Naive B cell (primary cell): Measurements from ENCODE around the gene MYL12A. TPM values are rescaled to one million over a fixed set of nuclear protein-coding genes. Genes with fewer than 3 reads are reported as not detected.

Experiments used
- ATAC-seq, 2 donors: fragments of 150-1000 bp; cut with Tn5 transposase; 2 replicates each; pipeline ENCODE4 v1.10.0; 2021; ENCODE audit warnings: low read depth in 2 of 2, mild to moderate bottlenecking in 2 of 2, moderate library complexity in 2 of 2
- DNase-seq: peaks from one replicate; pipeline ENCODE4 v3.0.0; 2022
- H3K27ac Mint-ChIP-seq, 6 donors: one replicate each; pipeline ENCODE4 v1.8.0; 2020 to 2022; ENCODE audit warnings: mild to moderate bottlenecking in 6 of 6, mixed read lengths in 6 of 6, moderate library complexity in 5 of 6, inconsistent platforms in 2 of 6
- H3K27me3 Mint-ChIP-seq, 3 donors: one replicate each; pipeline ENCODE4 v1.8.0; 2021 to 2022; ENCODE audit warnings: mixed read lengths in 3 of 3, mild to moderate bottlenecking in 1 of 3
- H3K36me3 Mint-ChIP-seq, 2 donors: one replicate each; pipeline ENCODE4 v1.8.0; 2020 to 2022; ENCODE audit warnings: mixed read lengths in 2 of 2, inconsistent platforms in 1 of 2, mild to moderate bottlenecking in 1 of 2
- H3K4me1 Mint-ChIP-seq, 3 donors: one replicate each; pipeline ENCODE4 v1.8.0; 2020 to 2022; ENCODE audit warnings: mixed read lengths in 3 of 3, inconsistent platforms in 1 of 3, mild to moderate bottlenecking in 1 of 3, moderate library complexity in 1 of 3
- H3K4me3 Mint-ChIP-seq, 8 donors: one replicate each; pipeline ENCODE4 v1.8.0; 2020 to 2022; ENCODE audit warnings: mild to moderate bottlenecking in 8 of 8, mixed read lengths in 8 of 8, moderate library complexity in 8 of 8, inconsistent platforms in 2 of 8
- H3K9me3 Mint-ChIP-seq, 7 donors: one replicate each; pipeline ENCODE4 v1.8.0; 2020 to 2022; ENCODE audit warnings: mixed read lengths in 7 of 7, mild to moderate bottlenecking in 5 of 7, inconsistent platforms in 2 of 7, moderate library complexity in 1 of 7
- polyA plus RNA-seq, 6 donors: library from polyadenylated mRNA; unstranded; fragments of 300-500 nt; fragmentation: Illumina TruSeq; gene quantifications; one replicate each; pipeline ENCODE4 v1.2.3, GENCODE V29; 2021; ENCODE audit warnings: low read depth in 6 of 6

MYL12A gene
- polyA plus RNA-seq, 6 donors from 2014 or later = 1,232 to 1,667 (median 1,472) TPM

DNA sequence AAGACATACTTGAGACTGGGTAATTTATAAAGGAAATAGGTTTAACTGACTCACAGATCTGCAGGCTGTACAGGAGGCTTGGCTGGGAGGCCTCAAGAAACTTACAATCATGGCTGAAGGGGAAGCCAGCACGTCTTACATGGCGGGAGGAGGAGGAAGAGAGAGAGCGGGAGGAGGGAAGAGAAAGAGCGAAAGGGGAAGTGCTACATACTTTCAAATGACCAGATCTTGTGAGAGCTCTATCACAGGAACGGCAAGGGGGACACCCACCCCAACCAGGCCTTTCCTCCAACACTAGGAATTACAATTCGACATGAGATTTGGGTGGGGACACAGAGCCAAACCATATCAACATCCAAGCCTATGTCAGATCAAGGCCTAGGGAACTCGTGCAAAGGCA, 38.6 kb downstream of the MYL12A start:
- Mint-ChIP-seq H3K36me3 (peaks cover 0 to 22% of the 10 kb centered on the region in 2 donors), H3K27ac (peak overlapping the region in 2 of 6 donors; percentile 12 to 29), H3K9me3 (peaks cover 7 to 31% (median 16%) of the 10 kb centered on the region in 7 donors), H3K27me3 (no peaks in the 10 kb centered on the region), H3K4me1 (peaks cover 0 to 7% (median 6%) of the 10 kb centered on the region in 3 donors), H3K4me3 (peak overlapping the region in 1 of 8 donors; percentile 16)
- DNase-seq = no peak
- no peak for ATAC-seq

DNA sequence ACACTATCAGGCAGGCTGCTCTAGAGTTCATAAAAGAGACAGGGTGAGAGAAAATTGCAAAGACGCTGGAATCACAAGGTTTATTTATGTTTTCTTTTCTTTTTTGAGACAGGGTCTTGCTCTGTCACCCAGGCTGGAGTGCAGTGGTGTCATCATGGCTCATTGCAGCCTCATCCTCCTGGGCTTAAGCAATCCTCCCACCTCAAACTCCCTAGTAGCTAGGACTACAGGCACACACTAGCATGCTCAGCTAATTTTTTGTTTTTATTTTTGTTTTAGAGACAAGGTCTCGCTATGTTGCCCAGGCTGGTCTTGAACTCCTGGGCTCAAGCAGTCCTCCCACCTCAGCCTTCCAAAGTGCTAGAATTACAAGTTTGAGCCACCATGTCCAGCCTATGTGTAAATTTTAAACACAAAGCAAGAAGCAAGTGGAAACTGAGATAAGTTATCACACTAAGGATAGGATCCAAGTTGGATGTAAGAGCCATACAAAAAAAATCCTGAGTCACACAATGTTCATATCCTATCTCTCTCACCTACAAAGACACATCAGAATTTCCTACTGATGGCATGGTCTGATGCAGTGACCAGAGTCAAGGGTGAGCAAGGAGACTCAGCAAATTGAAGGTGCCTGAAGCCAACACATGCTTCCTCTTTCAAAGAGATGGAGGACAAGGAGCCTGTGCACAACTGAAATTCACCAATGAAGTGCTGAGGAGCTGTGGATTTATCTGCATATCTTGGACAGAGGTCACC, 45.8 kb downstream of the MYL12A start:
- Mint-ChIP-seq H3K9me3 (peaks cover 4 to 21% (median 15%) of the 10 kb centered on the region in 7 donors), H3K4me3 (peak overlapping the region in 1 of 8 donors; percentile 51), H3K4me1 (peaks cover 15 to 22% (median 16%) of the 10 kb centered on the region in 3 donors), H3K27ac (no peak overlapping the region), H3K27me3 (peaks cover 0 to 5% (median 0%) of the 10 kb centered on the region in 3 donors), H3K36me3 (peaks cover 0 to 21% of the 10 kb centered on the region in 2 donors)
- ATAC-seq = no peak
- DNase-seq = no peak

DNA sequence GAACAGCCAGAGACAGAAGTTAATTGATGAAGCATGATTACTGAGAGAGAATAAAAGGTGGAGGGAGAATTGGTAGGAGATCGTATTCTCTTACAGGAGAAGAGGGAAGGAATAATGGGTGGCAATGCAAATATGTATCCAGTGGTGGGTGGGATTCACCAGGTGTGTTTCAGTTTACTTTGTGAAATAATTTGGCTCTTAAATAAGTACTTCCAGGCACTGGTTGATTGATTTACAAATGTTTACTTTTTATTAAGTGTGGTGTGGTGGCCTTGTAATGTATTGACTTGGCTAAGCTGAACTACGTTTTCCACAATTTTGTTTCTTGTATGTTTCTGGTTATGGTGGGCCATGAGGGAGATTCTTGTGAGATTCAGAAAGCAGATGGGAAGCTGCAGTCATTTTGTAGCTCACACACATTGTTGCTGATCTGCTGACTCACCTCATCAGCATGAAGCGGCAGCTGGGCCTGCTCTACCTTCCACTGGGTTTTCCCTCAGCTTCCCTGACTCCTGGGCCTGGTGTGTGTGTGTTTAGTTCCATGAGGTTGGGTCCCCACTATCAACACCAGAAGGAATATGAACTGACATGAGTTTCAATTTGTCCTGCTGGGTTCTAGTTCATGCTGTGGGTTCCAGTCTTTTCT, 47.0 kb downstream of the MYL12A start:
- Mint-ChIP-seq H3K4me3 (peak overlapping the region in 2 of 8 donors; percentile 2 to 54), H3K9me3 (peaks cover 0 to 15% (median 14%) of the 10 kb centered on the region in 7 donors), H3K4me1 (peaks cover 15 to 16% (median 15%) of the 10 kb centered on the region in 3 donors), H3K27me3 (peaks cover 3 to 14% (median 4%) of the 10 kb centered on the region in 3 donors), H3K36me3 (peaks cover 0 to 21% of the 10 kb centered on the region in 2 donors), H3K27ac (no peak overlapping the region)
- ATAC-seq (no peak), DNase-seq (no peak)

DNA sequence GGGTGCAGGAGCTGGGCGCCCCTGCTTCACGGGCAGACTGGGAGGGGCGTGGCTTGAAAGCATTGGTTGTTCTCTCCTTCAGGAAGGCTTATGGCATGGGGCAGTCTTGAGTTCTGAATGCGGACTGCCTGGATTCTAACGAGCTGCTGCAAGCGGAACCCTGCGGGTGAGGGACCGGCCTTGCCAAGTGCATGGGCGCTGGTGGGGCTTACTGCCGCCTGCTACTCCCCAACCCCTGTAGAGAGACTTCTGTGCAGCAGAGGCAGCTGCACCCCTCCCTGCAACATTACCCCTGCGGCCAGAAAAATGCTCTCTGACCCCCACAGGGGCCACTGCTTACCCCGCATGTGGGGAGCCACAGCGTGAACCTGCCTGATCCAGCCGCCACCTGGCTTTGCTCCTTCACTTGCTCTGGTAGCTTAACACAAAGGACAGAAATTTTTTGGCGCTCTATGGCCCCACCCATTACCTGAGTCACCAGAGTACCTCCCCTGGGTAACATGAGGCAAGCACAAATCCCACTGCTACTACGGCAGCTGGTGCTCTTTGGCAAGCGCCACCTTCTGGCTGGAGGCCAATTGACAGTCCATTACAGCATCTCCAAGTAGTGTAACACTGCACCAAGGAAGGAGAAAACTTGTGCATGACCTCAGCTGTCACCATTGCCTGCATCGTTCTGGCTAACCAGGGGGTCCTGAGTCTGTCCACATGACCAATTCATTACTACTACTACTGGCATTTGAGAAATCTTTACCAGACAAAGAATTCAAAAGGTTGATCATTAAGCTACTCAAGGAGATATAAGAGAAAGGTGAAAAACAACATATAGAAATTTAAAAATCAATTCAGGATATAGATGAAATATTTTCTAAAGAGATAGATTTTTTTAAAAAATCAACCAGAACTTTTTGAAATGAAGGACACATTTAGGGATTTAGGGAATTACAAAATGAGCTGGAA, 49.7 kb downstream of the MYL12A start:
- peaks cover 0 to 3% of the 10 kb centered on the region in 2 donors for H3K36me3 Mint-ChIP-seq

DNA sequence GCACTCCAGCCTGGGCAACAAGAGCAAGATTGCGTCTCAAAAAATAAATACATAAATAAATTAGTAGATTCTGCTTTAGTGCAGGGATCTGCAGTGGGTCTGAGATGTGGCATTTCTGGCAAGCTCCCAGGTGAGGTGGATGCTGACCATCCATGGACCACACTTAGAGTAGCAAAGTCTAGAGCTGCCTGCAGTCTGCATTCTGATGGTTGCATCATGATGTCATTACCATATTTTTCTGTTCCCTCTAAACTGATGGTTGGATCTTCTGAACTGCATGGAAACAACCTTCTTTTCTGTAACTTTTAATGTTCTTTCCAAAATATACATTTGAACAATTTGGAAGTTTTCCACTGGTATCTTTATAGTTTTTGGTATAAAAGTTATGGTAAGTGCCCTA, 57.2 kb downstream of the MYL12A start:
- no peak for DNase-seq

More for the DNA sequence above, 49.7 kb downstream of the MYL12A start:
- Mint-ChIP-seq H3K27ac (peak overlapping the region; percentile 29 to 92 (median 76)), H3K9me3 (peaks cover 0 to 6% (median 0%) of the 10 kb centered on the region in 7 donors), H3K27me3 (peaks cover 22 to 39% (median 30%) of the 10 kb centered on the region in 3 donors), H3K4me1 (peaks cover 14 to 16% (median 15%) of the 10 kb centered on the region in 3 donors), H3K4me3 (peak overlapping the region; percentile 91 to 99 (median 97))
- DNase-seq = peak; percentile 85
- peak; percentile 97 to 98 for ATAC-seq

DNA sequence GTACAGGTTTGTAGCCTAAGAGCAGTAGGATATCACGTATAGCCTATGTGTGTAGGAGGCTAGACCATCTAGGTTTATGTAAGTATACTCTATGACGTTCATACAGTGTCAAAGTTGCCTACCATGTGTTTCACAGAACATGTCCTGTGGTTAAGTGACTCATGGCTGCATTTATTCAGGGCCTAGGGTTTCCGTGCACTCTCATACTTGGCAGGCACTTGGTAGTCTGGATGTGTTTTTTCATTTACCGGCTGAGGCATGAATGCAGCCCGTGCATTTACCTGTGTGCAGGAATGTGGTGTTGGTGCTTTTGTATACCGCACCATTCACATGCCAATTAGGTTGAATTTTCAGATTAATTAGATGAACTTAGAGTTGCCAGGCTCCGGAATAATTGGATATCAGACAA, 57.8 kb downstream of the MYL12A start:
- no peaks in the 10 kb centered on the region for H3K4me1 Mint-ChIP-seq
- no peak overlapping the region for H3K4me3 Mint-ChIP-seq
- H3K27ac Mint-ChIP-seq = no peak overlapping the region
- ATAC-seq = no peak
- H3K36me3 Mint-ChIP-seq = no peaks in the 10 kb centered on the region
- no peaks in the 10 kb centered on the region for H3K9me3 Mint-ChIP-seq
- H3K27me3 Mint-ChIP-seq = peaks cover 11 to 36% (median 25%) of the 10 kb centered on the region in 3 donors
- DNase-seq = no peak

More for the DNA sequence above, 57.2 kb downstream of the MYL12A start:
- peaks cover 0 to 4% (median 0%) of the 10 kb centered on the region in 7 donors for H3K9me3 Mint-ChIP-seq
- H3K27me3 Mint-ChIP-seq = peaks cover 16 to 40% (median 30%) of the 10 kb centered on the region in 3 donors
- ATAC-seq = no peak
- H3K36me3 Mint-ChIP-seq = no peaks in the 10 kb centered on the region
- no peaks in the 10 kb centered on the region for H3K4me1 Mint-ChIP-seq
- no peak overlapping the region for H3K4me3 Mint-ChIP-seq
- no peak overlapping the region for H3K27ac Mint-ChIP-seq

Other genes with a start within 250 kb of the MYL12A start
- gene LPIN2, start 234.7 kb upstream of the MYL12A start, polyA plus RNA-seq = 10 to 100 TPM in 2 of 6 donors, 1 to 10 TPM in 4; 1.6 to 15.4 (median 8.1) TPM
- 1 to 10 TPM in 2 of 6 donors, under 1 TPM in 3, not detected in 1; 0.08 to 1.5 (median 0.85) TPM for gene MYOM1, start 27.8 kb upstream of the MYL12A start, polyA plus RNA-seq
- 100 to 1,000 TPM; 574 to 848 (median 647) TPM for gene MYL12B, start 14.3 kb downstream of the MYL12A start, polyA plus RNA-seq
- gene TGIF1, start 202.4 kb downstream of the MYL12A start, polyA plus RNA-seq = 100 to 1,000 TPM in 1 of 6 donors, 10 to 100 TPM in 5; 34.1 to 114 (median 46.4) TPM